Heart left ventricle (tissue), 16 donors: ENCODE measurements around the gene STXBP1. TPM values are rescaled to one million over a fixed set of nuclear protein-coding genes. Genes with fewer than 3 reads are reported as not detected.

Source experiments
- ATAC-seq, 4 donors: fragments of 200-7000 bp; cut with Tn5 transposase; one replicate each; pipeline ENCODE4 v1.9.1; 2020 to 2022; ENCODE audit warnings: moderate library complexity in 4 of 4, mild to moderate bottlenecking in 3 of 4, moderate number of reproducible peaks in 1 of 4
- DNase-seq, 5 donors: peaks; one replicate each; pipeline ENCODE4 v3.0.0-alpha.2; 2020
- H3K27ac ChIP-seq, 12 donors: fragments of 200-600 bp; sonication (generic) in 4 of 12; one replicate each; pipeline versions ENCODE4 v1.5.0 to v1.8.0; 2016 to 2022; ENCODE audit warnings: mild to moderate bottlenecking in 2 of 12
- H3K27me3 ChIP-seq, 9 donors: fragments of 200-600 bp; sonication (generic) in 2 of 9; one replicate each; pipeline versions ENCODE4 v1.5.1 to v1.8.0; 2016 to 2022; ENCODE audit warnings: mild to moderate bottlenecking in 3 of 9
- H3K36me3 ChIP-seq, 9 donors: fragments of 200-600 bp; sonication (generic) in 2 of 9; one replicate each; pipeline versions ENCODE4 v1.5.0 to v1.8.0; 2018 to 2022; ENCODE audit warnings: mild to moderate bottlenecking in 2 of 9
- H3K4me1 ChIP-seq, 12 donors: fragments of 200-600 bp; sonication (generic) in 4 of 12; one replicate each; pipeline versions ENCODE4 v1.5.0 to v1.8.0; 2016 to 2022; ENCODE audit warnings: mild to moderate bottlenecking in 3 of 12
- H3K4me3 ChIP-seq, 12 donors: fragments of 200-600 bp; sonication (generic) in 4 of 12; one replicate each; pipeline versions ENCODE4 v1.5.0 to v1.8.0; 2017 to 2022; ENCODE audit warnings: mild to moderate bottlenecking in 9 of 12, moderate library complexity in 4 of 12
- H3K9me3 ChIP-seq, 12 donors: fragments of 200-600 bp; sonication (generic) in 4 of 12; one replicate each; pipeline versions ENCODE4 v1.5.0 to v1.8.0; 2016 to 2022; ENCODE audit warnings: mild to moderate bottlenecking in 1 of 12
- CTCF ChIP-seq, 12 donors: fragments of 200-600 bp; sonication (generic) in 4 of 12; IDR thresholded peaks; one replicate each; pipeline versions ENCODE4 v1.5.0 to v1.8.0; 2018 to 2022; ENCODE audit warnings: antibody characterized with exemption in 12 of 12, mild to moderate bottlenecking in 5 of 12
- POLR2A ChIP-seq, 2 donors: fragments of 450-650 bp; IDR thresholded peaks; one replicate each; pipeline ENCODE4 v1.6.1; 2017; ENCODE audit warnings: antibody characterized with exemption in 2 of 2, mild to moderate bottlenecking in 2 of 2, moderate library complexity in 2 of 2
- WGBS, 4 donors: extraction: QIAGEN DNeasy Blood & Tissue Kit in 2 of 4; methylation state at CpG; one replicate each; pipeline versions ENCODE4 v1.1.5 to v1.1.7; 2013 to 2018; 5-methylcytosine and 5-hydroxymethylcytosine counted together
- intact Hi-C, 10 donors: fragments of 100-400 bp; cut with DNase I; formaldehyde crosslinking; loops; one replicate each; pipeline versions ENCODE4 v1.11.1 to v1.14.2; 2022
- polyA plus RNA-seq, 2 donors: library from polyadenylated mRNA; stranded (reverse); fragments of 200-250 nt; gene quantifications; one replicate each; pipeline ENCODE4 v1.2.3, GENCODE V29; 2013
- total RNA-seq, 9 donors: library from RNA; depleted of rRNA in 2 of 9; stranded (reverse); fragments of >200 nt in 2 of 9; fragmentation: NEBNext Ultra II Directional in 3 of 9; extraction: Animal tissue kit (Norgen Biotek cat#: 25700) in 3 of 9; gene quantifications; one replicate each; pipeline versions ENCODE4 v1.1.0 to v1.2.4, GENCODE V29; 2016 to 2023
- donor health status: ischemic (EF 13 %, LVEDD 7.1; RV severe dilation, severe dysfunction).
- donor health status: healthy with polysubstance abuse.
- donor health status: DM: no; HTN: yes; CAD: no.
- donor health status: DM: no; HTN: no; CAD: no.
- donor health status: ischemic (EF 25% LVEDD 6.9; RV normal size, moderate dysfunction).
- donor health status: ischemic (EF 25% LVEDD 5.7; RV mildly dilated, moderate dysfunction).
- donor health status: healthy.
- donor health status: DM: yes; HTN: yes; CAD: no.
- donor health status: ischemic (EF 35%, LVEDD 5.7; RV mildly dilated, moderate dysfunction).
- donor health status: nonischemic (EF 11% LVEDD 7.7; RV severe dilation, severe dysfunction).
- donor health status: DM: yes; HTN: yes; CAD: no.
- donor health status: PGD.
- donor health status: ischemic (EF 29% LVEDD 5.4; RV normal size, mild dysfunction).
- donor health status: nonischemic (EF 23%, LVEDD 6.1; RV moderate dilation, normal function).

STXBP1 gene
- total and polyA plus RNA-seq, 11 donors, result 14.0 to 102 (median 44.5) TPM

DNA sequence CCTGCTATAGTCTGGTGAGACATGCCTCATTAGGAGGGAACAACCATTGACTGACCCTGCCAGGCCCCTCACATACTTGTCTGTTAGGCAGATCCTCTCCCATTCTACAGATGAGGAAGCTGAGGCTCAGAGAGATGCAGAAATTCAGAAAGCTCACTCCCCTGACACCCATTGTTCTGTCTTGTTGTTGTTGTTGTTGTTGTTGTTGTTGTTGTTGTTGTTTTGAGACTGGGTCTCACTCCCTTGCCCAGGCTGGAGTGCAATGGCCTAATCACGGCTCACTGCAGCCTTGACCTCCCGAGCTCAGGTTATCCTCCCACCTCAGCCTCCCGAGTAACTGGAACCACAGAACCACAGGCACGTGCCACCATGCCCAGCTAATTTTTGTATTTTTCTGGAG, 81.6 kb downstream of the STXBP1 start:
- Histone ChIP-seq H3K4me1 (peaks cover 0 to 4% (median 0%) of the 10 kb centered on the region in 12 donors), H3K36me3 (peaks cover 0 to 41% (median 26%) of the 10 kb centered on the region in 9 donors), H3K27ac (no peak overlapping the region), H3K9me3 (no peaks in the 10 kb centered on the region), H3K4me3 (no peak overlapping the region), H3K27me3 (no peaks in the 10 kb centered on the region)
- WGBS, 4 donors, result 91 to 100% (median 97%) methylated on average over 4 of the region's 4 CpGs
- ATAC-seq, result no peak
- intact Hi-C loops, result loop anchor here in 1 of 10 donors (5.0 kb wide), 1 partner anchor 41 kb away; no protein-coding TSS in a partner anchor
- no peak for DNase-seq
- TF ChIP-seq POLR2A (IDR thresholded peaks at IDR 0.05) (no peak), CTCF (IDR thresholded peaks at IDR 0.05) (no peak)

DNA sequence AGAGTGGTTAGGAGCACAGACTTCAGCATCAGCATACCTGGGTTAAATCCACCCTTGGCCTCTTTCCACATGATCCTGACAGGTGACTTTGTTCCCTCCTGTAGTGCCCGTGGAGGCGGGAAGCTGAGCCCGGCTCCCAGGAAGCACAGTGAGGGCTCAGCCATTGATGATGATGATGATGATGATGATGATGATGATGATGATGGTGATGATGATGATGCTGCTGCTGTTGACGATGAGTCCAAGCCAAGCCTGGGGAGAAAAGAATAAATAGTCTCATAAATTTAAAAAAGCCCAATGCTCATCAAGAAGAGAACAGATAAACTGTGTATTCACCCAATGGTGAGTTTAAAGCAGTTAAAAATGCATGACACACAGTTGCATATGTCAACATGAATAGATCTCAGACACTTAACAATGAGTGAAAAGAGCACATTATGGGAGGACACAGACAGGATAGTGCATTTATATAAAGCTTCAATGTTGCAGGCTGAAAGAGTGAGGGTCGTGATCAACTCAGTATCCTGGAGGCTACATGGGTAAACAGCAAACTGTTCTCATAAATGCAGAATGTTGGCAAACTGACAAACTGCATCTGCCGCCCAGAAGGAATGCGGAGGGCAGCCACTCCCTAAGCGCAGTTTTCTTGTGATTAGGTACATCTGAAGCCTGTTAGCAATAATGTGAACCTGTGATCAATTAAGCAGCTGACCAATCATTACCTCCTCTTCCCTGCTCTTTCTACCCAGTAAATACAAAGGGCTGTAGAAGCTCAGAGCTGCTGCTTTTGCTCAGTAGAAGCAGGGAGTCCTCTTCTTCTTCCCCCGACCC, 83.0 kb downstream of the STXBP1 start:
- intact Hi-C loops, result loop anchor here in 1 of 10 donors (5.0 kb wide), 1 partner anchor 43 kb away; no protein-coding TSS in a partner anchor
- ATAC-seq, result no peak
- Histone ChIP-seq H3K36me3 (peaks cover 0 to 27% (median 16%) of the 10 kb centered on the region in 9 donors), H3K4me1 (peaks cover 0 to 14% (median 8%) of the 10 kb centered on the region in 12 donors), H3K9me3 (no peaks in the 10 kb centered on the region), H3K27me3 (no peaks in the 10 kb centered on the region), H3K27ac (no peak overlapping the region), H3K4me3 (no peak overlapping the region)
- no peak for TF ChIP-seq POLR2A (IDR thresholded peaks at IDR 0.05)
- TF ChIP-seq CTCF (IDR thresholded peaks at IDR 0.05), result no peak
- WGBS, 4 donors, result 72 to 79% (median 74%) methylated on average over 9 of the region's 9 CpGs
- DNase-seq, result no peak

- Histone ChIP-seq H3K4me3 (no peak overlapping the region), H3K9me3 (no peaks in the 10 kb centered on the region), H3K27me3 (no peaks in the 10 kb centered on the region), H3K36me3 (peaks cover 0 to 2% (median 0%) of the 10 kb centered on the region in 9 donors), H3K27ac (no peak overlapping the region), H3K4me1 (peaks cover 0 to 14% (median 8%) of the 10 kb centered on the region in 12 donors)
- TF ChIP-seq POLR2A (IDR thresholded peaks at IDR 0.05), result no peak
- TF ChIP-seq CTCF (IDR thresholded peaks at IDR 0.05), result no peak
- WGBS, 4 donors, result 72 to 78% (median 75%) methylated on average over 5 of the region's 5 CpGs
- intact Hi-C loops, result no loop called here
- no peak for DNase-seq
- no peak for ATAC-seq
These were observed 85.5 kb downstream of the STXBP1 start for GRCh38 chr9:127697575-127697974.

DNA sequence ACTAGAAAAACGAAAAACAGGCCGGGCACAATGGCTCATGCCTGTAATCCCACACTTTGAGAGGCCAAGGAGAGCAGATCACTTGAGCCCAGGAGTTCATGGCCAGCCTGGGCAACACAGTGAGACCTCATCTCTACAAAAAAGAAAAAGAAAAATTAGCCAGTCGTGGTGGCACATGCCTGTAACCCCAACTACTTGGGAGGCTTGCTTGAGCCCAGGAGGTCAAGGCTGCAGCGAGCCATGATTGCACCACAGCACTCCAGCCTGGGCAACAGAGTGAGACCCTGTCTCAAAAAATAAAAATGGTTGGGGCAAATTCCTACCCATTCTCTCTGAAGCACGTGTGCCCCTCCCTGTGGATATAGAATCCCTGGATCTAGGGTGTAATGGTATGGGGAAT, 86.3 kb downstream of the STXBP1 start:
- TF ChIP-seq POLR2A (IDR thresholded peaks at IDR 0.05) (no peak), CTCF (IDR thresholded peaks at IDR 0.05) (no peak)
- H3K4me1 ChIP-seq, result peaks cover 0 to 14% (median 8%) of the 10 kb centered on the region in 12 donors
- H3K9me3 ChIP-seq, result no peaks in the 10 kb centered on the region
- no peaks in the 10 kb centered on the region for H3K36me3 ChIP-seq
- no peaks in the 10 kb centered on the region for H3K27me3 ChIP-seq
- 96 to 97% (median 96%) methylated on average over 5 of the region's 5 CpGs for WGBS, 4 donors
- no peak for DNase-seq
- H3K27ac ChIP-seq, result peak overlapping the region in 7 of 12 donors; percentile 84 to 90 (median 88)
- ATAC-seq, result no peak
- intact Hi-C loops, result no loop called here
- H3K4me3 ChIP-seq, result no peak overlapping the region
